ENCODE results near the gene RPL23. TPM values are rescaled to one million over a fixed set of nuclear protein-coding genes. Genes with fewer than 3 reads are reported as not detected.

Gene RPL23
- total and polyA plus RNA-seq, 10 of the 15 experiments (the other 5 are each of a cell fraction or from before 2014, with no cell fraction given), result 2,200 to 4,821 (median 3,043) TPM

DNA sequence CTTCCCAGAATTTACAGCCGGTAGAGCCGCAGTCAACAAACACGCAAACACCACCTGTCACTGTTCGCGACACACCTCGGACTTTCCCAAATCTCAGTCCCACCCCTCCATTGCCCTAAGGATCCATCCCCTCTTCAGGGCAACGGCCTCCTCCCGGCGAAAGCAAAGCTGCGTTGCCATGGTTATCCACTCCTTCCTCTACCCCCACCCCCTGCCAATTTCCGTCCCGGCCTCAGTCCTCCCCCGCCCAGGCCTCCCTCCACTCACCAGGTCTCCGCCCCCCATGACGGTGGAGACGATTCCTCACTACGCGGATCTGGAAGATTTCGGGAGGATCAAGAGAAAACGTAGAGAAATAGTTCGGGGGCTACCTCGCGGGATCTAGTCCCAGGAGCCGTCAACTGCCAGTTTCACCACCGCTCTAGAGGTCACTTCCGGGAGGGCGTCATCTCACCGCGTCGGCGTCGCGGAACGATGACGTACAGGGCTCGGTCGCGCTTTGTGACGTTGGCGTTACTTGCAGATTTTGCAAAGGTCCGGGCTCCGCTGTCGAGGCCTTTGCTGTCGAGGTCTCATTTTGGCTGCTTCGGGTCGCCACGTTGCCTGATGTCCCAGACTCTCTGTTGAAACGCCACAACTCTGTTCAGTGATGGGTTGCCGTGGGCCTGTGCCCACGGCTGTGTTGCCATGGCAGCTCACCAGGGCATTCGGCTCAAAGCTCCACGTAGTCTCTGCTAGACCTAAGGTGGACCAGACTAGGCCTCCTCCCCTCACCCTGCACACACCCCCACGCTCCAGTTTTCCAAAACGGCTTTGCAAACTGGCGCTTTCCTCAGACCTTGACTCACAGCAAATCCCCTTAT lies 28.4 kb downstream of the RPL23 start, which contains the start of gene CWC25 (continued):
- TF ChIP-seq GABPA (IDR thresholded peaks at IDR 0.05; ENCODE audit: low read depth) (peak; percentile 90), WRNIP1 (IDR thresholded peaks at IDR 0.05; ENCODE audit: borderline replicate concordance, low read depth, low read length) (no peak; the same call in 1 of the 2 replicates), USF2 (IDR thresholded peaks at IDR 0.05; ENCODE audit: borderline replicate concordance, low read depth, low read length) (no peak), KLF5 (IDR thresholded peaks at IDR 0.05; ENCODE audit: partially characterized antibody) (peak; percentile 82), ZZZ3 (IDR thresholded peaks at IDR 0.05; ENCODE audit: control insufficient read depth, insufficient read length, low read depth) (no peak), ZNF274 (IDR thresholded peaks at IDR 0.05; ENCODE audit: insufficient read depth, insufficient read length) (no peak), BRCA1 (IDR thresholded peaks at IDR 0.05; ENCODE audit: low read depth, low read length) (peak; percentile 48), IKZF2 (IDR thresholded peaks at IDR 0.05) (0 out of 4 replicates have a peak, but pooled peaks of 1 of the 2 experiments have one; percentile 5), TAF1 (IDR thresholded peaks at IDR 0.05; ENCODE audit: borderline replicate concordance, low read depth, low read length) (peak; percentile 87; the same call in 1 of the 2 replicates), SP1 (IDR thresholded peaks at IDR 0.05; ENCODE audit: low read depth, low read length) (peak; percentile 89), BMI1 (IDR thresholded peaks at IDR 0.05; ENCODE audit: borderline replicate concordance) (peak; percentile 94)
- TF ChIP-seq, protein P1, sequence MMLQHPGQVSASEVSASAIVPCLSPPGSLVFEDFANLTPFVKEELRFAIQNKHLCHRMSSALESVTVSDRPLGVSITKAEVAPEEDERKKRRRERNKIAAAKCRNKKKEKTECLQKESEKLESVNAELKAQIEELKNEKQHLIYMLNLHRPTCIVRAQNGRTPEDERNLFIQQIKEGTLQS (IDR thresholded peaks at IDR 0.05; ENCODE audit: borderline replicate concordance, extremely low read depth, low read depth, low read length), result peak; percentile 100
- TF ChIP-seq, protein P2, sequence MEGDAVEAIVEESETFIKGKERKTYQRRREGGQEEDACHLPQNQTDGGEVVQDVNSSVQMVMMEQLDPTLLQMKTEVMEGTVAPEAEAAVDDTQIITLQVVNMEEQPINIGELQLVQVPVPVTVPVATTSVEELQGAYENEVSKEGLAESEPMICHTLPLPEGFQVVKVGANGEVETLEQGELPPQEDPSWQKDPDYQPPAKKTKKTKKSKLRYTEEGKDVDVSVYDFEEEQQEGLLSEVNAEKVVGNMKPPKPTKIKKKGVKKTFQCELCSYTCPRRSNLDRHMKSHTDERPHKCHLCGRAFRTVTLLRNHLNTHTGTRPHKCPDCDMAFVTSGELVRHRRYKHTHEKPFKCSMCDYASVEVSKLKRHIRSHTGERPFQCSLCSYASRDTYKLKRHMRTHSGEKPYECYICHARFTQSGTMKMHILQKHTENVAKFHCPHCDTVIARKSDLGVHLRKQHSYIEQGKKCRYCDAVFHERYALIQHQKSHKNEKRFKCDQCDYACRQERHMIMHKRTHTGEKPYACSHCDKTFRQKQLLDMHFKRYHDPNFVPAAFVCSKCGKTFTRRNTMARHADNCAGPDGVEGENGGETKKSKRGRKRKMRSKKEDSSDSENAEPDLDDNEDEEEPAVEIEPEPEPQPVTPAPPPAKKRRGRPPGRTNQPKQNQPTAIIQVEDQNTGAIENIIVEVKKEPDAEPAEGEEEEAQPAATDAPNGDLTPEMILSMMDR (IDR thresholded peaks at IDR 0.05 in 2 of 3, conservative IDR thresholded peaks at IDR 0.05 in 1 of 3; ENCODE audit: control insufficient read depth in 2 of 3, extremely low read depth in 1 of 3, insufficient read depth in 1 of 3, low read depth in 3 of 3, low read length in 3 of 3), result no peak
- TF ChIP-seq, protein P3, sequence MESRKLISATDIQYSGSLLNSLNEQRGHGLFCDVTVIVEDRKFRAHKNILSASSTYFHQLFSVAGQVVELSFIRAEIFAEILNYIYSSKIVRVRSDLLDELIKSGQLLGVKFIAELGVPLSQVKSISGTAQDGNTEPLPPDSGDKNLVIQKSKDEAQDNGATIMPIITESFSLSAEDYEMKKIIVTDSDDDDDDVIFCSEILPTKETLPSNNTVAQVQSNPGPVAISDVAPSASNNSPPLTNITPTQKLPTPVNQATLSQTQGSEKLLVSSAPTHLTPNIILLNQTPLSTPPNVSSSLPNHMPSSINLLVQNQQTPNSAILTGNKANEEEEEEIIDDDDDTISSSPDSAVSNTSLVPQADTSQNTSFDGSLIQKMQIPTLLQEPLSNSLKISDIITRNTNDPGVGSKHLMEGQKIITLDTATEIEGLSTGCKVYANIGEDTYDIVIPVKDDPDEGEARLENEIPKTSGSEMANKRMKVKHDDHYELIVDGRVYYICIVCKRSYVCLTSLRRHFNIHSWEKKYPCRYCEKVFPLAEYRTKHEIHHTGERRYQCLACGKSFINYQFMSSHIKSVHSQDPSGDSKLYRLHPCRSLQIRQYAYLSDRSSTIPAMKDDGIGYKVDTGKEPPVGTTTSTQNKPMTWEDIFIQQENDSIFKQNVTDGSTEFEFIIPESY (IDR thresholded peaks at IDR 0.05), result no peak

All from GM12878 (cell line).